Measurements from ENCODE around the gene SPRR2E.

- TF ChIP-seq, protein P1, sequence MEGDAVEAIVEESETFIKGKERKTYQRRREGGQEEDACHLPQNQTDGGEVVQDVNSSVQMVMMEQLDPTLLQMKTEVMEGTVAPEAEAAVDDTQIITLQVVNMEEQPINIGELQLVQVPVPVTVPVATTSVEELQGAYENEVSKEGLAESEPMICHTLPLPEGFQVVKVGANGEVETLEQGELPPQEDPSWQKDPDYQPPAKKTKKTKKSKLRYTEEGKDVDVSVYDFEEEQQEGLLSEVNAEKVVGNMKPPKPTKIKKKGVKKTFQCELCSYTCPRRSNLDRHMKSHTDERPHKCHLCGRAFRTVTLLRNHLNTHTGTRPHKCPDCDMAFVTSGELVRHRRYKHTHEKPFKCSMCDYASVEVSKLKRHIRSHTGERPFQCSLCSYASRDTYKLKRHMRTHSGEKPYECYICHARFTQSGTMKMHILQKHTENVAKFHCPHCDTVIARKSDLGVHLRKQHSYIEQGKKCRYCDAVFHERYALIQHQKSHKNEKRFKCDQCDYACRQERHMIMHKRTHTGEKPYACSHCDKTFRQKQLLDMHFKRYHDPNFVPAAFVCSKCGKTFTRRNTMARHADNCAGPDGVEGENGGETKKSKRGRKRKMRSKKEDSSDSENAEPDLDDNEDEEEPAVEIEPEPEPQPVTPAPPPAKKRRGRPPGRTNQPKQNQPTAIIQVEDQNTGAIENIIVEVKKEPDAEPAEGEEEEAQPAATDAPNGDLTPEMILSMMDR (IDR thresholded peaks at IDR 0.05; ENCODE audit: low read length), result no peak
- no peak for TF ChIP-seq EZH2 (optimal IDR thresholded peaks at IDR 0.05; ENCODE audit: low read depth, low read length)
- no peak for TF ChIP-seq EZH2phosphoT487 (IDR thresholded peaks at IDR 0.05; ENCODE audit: low read length)
These were observed 26.6 kb upstream of the SPRR2E start for GRCh38 chr1:153120945-153121344.

All from MM.1S (cell line).